Neutrophil (primary cell): ENCODE measurements around the gene MICAL3.
"Not testable (repeated sequence)": the region's sequence is repeated elsewhere in the genome, so short reads cannot be mapped to it uniquely, and the experiment has no call there.

ENCODE experiments used
- H3K27ac ChIP-seq: fragments of 200-600 bp; sonication (generic); 2 replicates; pipeline ENCODE4 v1.5.1; 2016; ENCODE audit warnings: mild to moderate bottlenecking, moderate library complexity
- H3K27me3 ChIP-seq: fragments of 200-600 bp; sonication (generic); 2 replicates; pipeline ENCODE4 v1.6.0; 2016; ENCODE audit warnings: mild to moderate bottlenecking
- H3K36me3 ChIP-seq: fragments of 200-600 bp; sonication (generic); 2 replicates; pipeline ENCODE4 v1.5.1; 2017
- H3K4me1 ChIP-seq, 2 experiments: fragments of 200-600 bp in 1 of 2; sonication (generic) in 1 of 2; 1 replicate in 1 of 2; 2 replicates in 1 of 2; pipeline versions ENCODE4 v1.5.1 to v1.6.1; 2013 to 2016; ENCODE audit warnings: low read depth in 1 of 2, low read length in 1 of 2, mild to moderate bottlenecking in 1 of 2, moderate library complexity in 1 of 2; ENCODE audit not compliant: control insufficient read depth in 1 of 2, insufficient read depth in 1 of 2
- H3K4me3 ChIP-seq, 2 experiments: fragments of 200-600 bp in 1 of 2; sonication (generic) in 1 of 2; 1 replicate in 1 of 2; 2 replicates in 1 of 2; pipeline ENCODE4 v1.5.1; 2013 to 2016; ENCODE audit warnings: low read depth in 1 of 2, low read length in 1 of 2, mild to moderate bottlenecking in 1 of 2, moderate library complexity in 1 of 2
- H3K9me3 ChIP-seq: fragments of 200-600 bp; sonication (generic); 2 replicates; pipeline ENCODE4 v1.5.1; 2016
- TF ChIP-seq, protein P1 (sequence below): fragments of 200-600 bp; sonication (generic); IDR thresholded peaks from 2 replicates; pipeline ENCODE4 v1.5.1; 2016; ENCODE audit warnings: antibody characterized with exemption

The MICAL3 gene

DNA sequence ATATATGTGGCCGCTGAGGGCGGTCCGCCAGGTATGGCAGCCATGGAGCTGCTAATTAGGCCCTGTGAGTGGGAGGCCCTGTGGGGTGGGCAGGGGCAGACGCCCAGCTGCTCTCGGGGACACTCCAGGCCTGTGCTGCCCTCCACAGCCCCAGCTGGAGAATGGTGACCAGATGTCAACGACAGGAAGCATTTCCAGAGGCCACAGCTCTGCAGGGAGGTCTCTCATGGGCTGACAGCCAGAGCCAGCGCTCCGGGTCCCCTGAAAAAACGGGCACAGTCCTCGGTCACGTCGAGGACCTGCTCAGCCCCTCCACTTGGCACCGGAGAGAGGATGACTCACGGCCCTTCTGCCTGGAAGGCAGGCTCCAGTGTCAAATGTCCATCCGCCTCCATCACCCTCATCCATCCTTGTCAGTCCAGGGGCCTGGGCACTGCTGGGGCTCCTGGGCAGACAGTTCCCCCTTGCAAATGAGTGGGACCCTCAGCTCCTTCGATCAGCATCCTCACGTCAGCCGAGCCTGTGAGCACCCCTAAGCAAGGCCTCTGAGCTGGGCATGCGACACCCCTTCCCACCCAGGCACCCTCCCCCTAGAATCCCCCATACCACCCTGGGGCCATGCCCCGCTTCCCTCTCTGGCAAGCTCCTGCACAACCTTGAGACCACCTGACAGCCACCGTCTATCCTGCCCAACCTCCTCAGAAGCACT lies 252.0 kb downstream of the MICAL3 start:
- TF ChIP-seq, protein P1, sequence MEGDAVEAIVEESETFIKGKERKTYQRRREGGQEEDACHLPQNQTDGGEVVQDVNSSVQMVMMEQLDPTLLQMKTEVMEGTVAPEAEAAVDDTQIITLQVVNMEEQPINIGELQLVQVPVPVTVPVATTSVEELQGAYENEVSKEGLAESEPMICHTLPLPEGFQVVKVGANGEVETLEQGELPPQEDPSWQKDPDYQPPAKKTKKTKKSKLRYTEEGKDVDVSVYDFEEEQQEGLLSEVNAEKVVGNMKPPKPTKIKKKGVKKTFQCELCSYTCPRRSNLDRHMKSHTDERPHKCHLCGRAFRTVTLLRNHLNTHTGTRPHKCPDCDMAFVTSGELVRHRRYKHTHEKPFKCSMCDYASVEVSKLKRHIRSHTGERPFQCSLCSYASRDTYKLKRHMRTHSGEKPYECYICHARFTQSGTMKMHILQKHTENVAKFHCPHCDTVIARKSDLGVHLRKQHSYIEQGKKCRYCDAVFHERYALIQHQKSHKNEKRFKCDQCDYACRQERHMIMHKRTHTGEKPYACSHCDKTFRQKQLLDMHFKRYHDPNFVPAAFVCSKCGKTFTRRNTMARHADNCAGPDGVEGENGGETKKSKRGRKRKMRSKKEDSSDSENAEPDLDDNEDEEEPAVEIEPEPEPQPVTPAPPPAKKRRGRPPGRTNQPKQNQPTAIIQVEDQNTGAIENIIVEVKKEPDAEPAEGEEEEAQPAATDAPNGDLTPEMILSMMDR: no peak
- H3K9me3 ChIP-seq: no peaks in the 10 kb centered on the region
- peak overlapping the region; percentile 87 to 99 for H3K4me3 ChIP-seq
- H3K27ac ChIP-seq: peak overlapping the region; percentile 100
- peaks cover 83% of the 10 kb centered on the region in 2 experiments for H3K4me1 ChIP-seq
- H3K27me3 ChIP-seq: no peaks in the 10 kb centered on the region
- peaks cover 15% of the 10 kb centered on the region for H3K36me3 ChIP-seq

DNA sequence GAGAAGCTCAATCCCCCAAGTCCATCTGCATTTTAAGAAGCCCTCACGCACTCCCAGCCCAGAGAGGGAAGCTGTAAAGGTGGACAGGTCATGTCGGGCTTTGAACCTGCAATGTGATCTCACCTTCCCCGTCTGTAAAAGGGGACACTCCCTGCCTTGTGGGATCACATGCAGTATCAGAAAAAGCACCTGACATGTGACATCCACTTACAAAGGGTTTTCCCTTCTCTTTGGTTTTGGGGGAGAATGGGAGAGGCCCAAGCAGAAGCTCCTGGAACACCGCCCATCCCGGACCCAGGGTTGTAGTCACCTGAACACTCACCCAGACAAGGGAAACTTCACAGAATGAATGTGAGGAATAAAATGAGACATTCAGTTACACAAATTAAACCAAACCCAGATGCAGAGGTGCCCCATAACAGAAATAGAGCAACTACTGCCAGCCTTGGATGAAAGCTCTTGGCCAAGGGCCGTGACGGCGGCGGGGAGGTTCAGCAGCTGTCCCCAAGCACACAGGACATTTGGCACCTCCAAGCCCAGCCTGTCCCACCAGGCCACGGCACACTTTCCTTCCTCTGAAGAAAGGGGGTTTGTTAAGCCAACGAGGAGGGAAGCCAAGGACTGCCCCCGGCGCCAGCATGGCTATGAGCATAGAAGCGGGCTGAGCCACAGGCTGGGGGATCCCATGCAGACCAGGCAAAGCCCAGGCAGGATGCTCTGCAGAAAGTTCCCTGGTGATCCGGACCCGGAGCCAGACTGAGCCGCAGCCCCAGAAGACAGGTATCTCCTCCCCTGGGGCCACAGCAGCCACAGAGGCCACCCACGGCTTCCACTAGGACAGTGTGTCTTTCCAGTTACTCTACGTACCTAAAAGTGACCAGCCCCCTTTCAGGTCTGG lies 253.9 kb downstream of the MICAL3 start:
- peaks cover 69 to 74% of the 10 kb centered on the region in 2 experiments for H3K4me1 ChIP-seq
- peaks cover 15% of the 10 kb centered on the region for H3K36me3 ChIP-seq
- peak overlapping the region; percentile 87 to 99 for H3K4me3 ChIP-seq
- TF ChIP-seq, protein P1: no peak
- H3K27ac ChIP-seq: peak overlapping the region; percentile 100
- H3K27me3 ChIP-seq: no peaks in the 10 kb centered on the region
- H3K9me3 ChIP-seq: no peaks in the 10 kb centered on the region

DNA sequence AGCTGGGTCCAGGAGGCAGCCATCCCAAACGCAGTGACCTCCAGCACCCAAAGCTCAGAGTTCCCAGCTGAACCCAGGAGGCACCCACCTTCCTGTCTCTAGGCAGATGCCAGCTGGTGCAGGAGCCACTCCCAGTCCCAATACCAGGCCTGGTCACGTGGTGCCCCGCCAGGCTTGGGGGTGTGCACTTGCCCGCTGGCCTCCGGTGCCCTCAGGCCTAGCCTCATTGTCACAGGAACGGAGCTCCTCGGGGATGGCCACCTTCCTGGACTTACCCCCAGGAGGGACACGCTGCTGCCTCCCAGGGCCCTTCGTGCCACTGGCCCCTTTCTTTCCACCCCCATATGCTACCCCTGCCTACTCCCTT lies 254.7 kb downstream of the MICAL3 start:
- Histone ChIP-seq H3K27ac (peak overlapping the region; percentile 100), H3K4me1 (peaks cover 68 to 69% of the 10 kb centered on the region in 2 experiments), H3K36me3 (peaks cover 15% of the 10 kb centered on the region), H3K9me3 (no peaks in the 10 kb centered on the region), H3K4me3 (peak overlapping the region; percentile 87 to 99), H3K27me3 (no peaks in the 10 kb centered on the region)
- TF ChIP-seq, protein P1: no peak

DNA sequence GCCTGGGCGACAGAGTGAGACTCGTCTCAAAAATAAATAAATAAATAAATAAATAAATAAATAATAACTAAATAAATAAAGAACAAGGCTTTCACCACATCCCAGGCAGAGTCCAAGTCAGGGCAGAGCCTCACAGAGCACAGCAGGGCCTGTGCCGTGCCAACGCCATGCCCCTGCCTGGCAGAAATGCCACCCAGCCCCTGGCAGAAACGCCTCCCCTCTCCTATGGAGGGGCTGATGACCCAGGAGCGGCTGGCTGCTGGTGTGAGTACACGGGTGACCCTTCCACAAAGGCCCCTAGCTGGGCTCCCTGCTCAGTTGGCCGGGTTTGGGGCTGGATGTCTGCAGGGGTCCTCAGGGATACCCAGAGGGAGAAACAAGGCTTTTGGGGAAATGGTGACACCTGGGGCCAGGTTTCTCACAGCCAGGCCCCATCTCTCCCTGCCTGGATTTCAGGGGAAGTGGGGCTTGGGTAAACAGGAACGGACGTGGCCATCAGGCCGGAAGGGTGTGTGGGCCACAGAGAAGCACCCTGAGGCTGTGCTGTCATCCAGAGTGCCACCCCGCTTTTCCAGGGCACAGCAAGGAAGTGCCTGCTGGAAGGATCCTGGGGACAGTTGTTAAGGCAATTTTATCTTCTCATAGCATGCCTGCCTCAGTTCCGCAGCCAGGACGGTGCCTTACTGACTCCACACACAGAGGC lies 255.2 kb downstream of the MICAL3 start:
- H3K27me3 ChIP-seq: no peaks in the 10 kb centered on the region
- H3K36me3 ChIP-seq: peaks cover 15% of the 10 kb centered on the region
- TF ChIP-seq, protein P1: no peak
- H3K4me1 ChIP-seq: peaks cover 70 to 71% of the 10 kb centered on the region in 2 experiments
- H3K27ac ChIP-seq: peak overlapping the region; percentile 100
- no peaks in the 10 kb centered on the region for H3K9me3 ChIP-seq
- peak overlapping the region; percentile 87 to 99 for H3K4me3 ChIP-seq

DNA sequence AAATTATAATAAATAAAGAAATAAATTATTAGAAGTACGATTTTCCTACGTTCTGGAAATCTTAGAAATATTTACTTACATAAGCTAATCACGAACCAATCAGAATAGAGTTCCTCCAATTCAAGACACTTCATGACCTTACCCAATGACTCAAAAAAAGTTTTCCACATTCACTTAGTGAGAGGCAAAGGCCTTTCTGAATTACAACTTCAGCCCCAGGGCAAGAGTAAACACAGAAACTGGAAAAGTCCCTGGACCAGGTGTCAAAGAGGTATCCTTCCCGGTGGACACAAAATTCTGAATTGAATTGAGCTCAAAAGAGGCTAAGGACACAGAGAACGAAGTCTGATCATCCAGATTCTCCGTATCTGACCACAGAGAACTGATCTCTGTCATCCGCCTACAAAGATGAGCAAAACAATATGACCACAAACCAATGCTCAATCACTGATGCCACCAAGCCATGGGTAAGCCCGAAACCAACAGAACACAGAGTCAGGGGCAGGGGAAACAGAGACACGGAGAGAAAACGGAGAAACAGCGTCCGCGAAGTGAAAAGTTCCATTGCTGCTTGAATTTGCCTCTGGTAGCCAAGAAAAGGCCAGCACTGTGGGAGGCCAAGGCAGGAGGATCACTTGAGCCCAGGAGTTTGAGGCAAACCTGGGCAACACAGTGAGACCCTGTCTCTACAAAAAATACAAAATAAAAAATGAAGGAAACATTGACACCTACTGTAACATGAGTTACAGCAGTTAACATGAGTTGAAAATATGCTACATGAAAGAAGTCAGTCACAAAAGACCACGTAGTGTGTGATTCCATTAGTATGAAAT lies 256.9 kb downstream of the MICAL3 start:
- Histone ChIP-seq H3K4me1 (peaks cover 66 to 77% of the 10 kb centered on the region in 2 experiments), H3K9me3 (no peaks in the 10 kb centered on the region), H3K27me3 (no peaks in the 10 kb centered on the region), H3K4me3 (peak overlapping the region in 1 of 2 experiments; percentile 3), H3K36me3 (peaks cover 13% of the 10 kb centered on the region), H3K27ac (peak overlapping the region; percentile 100)
- TF ChIP-seq, protein P1: no peak

DNA sequence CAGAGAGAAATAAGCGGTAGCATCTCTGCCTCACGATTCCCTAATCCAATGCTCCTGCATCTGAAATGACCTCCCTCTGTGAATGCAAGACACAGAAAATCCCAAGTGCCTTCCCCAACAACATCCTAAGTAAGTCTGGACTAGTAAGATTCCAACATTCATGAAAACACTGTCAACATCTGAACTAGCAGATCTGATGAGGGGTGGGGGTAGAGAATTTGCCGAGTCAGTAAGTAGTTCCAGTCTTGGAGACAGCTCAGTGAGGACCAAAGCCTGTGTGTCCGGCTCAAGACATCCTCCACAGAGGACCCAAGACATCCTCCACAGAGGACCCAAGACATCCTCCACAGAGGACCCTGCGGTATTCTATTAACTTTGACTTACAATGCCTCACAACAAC lies 259.5 kb downstream of the MICAL3 start:
- H3K4me3 ChIP-seq, H3K27me3 ChIP-seq, H3K36me3 ChIP-seq, H3K9me3 ChIP-seq: not testable (repeated sequence)
- Histone ChIP-seq H3K27ac (peak overlapping the region; percentile 57), H3K4me1 (peaks cover 58 to 74% of the 10 kb centered on the region in 2 experiments)
